Muscle of back (tissue), 13 donors: Measurements from ENCODE around the gene ADGRG1. TPM values are rescaled to one million over a fixed set of nuclear protein-coding genes. Genes with fewer than 3 reads are reported as not detected.
"Not testable (repeated sequence)": the region's sequence is repeated elsewhere in the genome, so short reads cannot be mapped to it uniquely, and the experiment has no call there.

Experiments
- DNase-seq, 3 donors: peaks; one replicate each; pipeline versions ENCODE4 v3.0.0 to v3.0.0-alpha.2; 2013
- long read RNA-seq, 9 donors: transcript quantifications; one replicate each; lab custom pipeline, GENCODE V29; 2026
- polyA plus RNA-seq, 10 donors: library from polyadenylated mRNA; unstranded; fragments of 120-200 nt; gene quantifications; one replicate each; pipeline ENCODE4 v1.2.1, GENCODE V29; 2013; ENCODE audit not compliant: insufficient read length in 10 of 10

Gene ADGRG1
- polyA plus RNA-seq: 10 to 100 TPM in 2 of 10 donors, 1 to 10 TPM in 8; 4.4 to 19.3 (median 6.1) TPM
- long read RNA-seq, donor 1: 0 reads
- long read RNA-seq, donor 2: 0 reads
- long read RNA-seq, donor 3: 0 reads
- long read RNA-seq, donor 4: 0 reads
- long read RNA-seq, donor 5, partial matches to known transcripts: 0 of 1 reads
- long read RNA-seq, donor 5, other reads (novel, unspliced or antisense): 0 of 1 reads
- long read RNA-seq, donor 6, partial matches to known transcripts: 0 of 1 reads
- long read RNA-seq, donor 6, other reads (novel, unspliced or antisense): 0 of 1 reads
- long read RNA-seq, donor 7: 0 reads
- long read RNA-seq, donor 8: 0 reads
- long read RNA-seq, donor 9: 0 reads

GRCh38 chr16:57628008-57628781 lies at the start of gene ADGRG1:
TSS of gene ADGRG1 (plus strand) at chr16:57628630. CDS start at chr16:57650288, 21,658 bp downstream.
- DNase-seq: peak; percentile 58 to 87 (median 82)

- DNase-seq: no peak
Measured at GRCh38 chr16:57579361-57579665, 49.1 kb upstream of the ADGRG1 start.

DNA sequence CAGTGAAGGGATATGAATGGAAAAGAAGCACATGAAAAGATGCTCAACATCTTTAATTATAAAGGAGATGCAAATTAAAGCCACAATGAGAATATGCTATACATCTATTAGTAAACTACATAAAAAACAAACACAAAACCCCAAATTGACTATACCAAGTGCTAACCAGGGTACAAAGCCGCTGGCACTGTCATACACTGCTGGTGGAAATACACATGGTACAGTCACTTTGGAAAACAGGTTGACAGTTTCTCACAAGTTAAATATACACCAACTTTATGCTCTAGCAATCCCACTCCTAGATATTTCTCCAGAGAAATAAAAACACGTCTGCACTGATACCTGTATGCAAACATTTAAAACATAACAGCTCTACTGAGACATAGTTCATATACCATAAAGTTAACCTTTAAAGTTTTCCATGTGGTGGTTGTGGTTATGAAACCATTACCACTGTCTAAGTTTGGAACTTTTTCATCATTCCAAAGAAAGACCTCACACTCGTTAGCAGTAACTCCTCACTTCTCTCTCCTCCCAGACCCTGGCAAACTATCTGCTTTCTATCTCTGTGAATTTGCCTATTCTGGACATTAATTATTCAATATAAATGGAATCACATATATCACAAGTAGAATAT lies 43.3 kb upstream of the ADGRG1 start:
- DNase-seq: no peak

GRCh38 chr16:57588831-57589230 lies 39.6 kb upstream of the ADGRG1 start:
- DNase-seq: no peak

GRCh38 chr16:57589374-57589773 lies 39.1 kb upstream of the ADGRG1 start:
- no peak for DNase-seq

- no peak for DNase-seq
Measured at GRCh38 chr16:57590654-57591085, 37.8 kb upstream of the ADGRG1 start.

GRCh38 chr16:57591086-57591869 lies 37.2 kb upstream of the ADGRG1 start:
- DNase-seq: peak; percentile 39 to 74 (median 55)

- DNase-seq: no peak
Measured at GRCh38 chr16:57591870-57592485, 36.5 kb upstream of the ADGRG1 start.

- no peak for DNase-seq
Measured at GRCh38 chr16:57592591-57593003, 35.8 kb upstream of the ADGRG1 start.

DNA sequence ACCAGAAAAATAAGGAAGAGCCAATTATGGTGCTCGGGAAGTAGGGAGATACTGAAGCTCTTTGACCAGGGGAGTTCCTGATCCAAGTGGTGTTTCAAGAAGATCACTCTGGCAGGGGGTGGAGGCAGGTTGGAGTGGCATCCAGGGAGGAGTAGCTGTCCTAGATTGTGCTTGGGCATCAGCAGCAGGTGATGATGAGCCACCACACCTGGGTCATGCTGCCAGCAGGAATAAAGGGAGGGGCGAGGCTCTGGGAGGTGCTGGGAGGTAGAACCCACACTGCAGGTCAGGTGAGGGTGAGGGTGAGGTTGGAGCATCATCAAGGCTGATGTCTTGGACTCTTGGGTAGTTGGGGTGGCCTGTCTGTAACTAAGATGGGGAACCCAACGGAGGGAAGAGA lies 35.4 kb upstream of the ADGRG1 start:
- DNase-seq: no peak

GRCh38 chr16:57593990-57594389 lies 34.4 kb upstream of the ADGRG1 start:
- no peak for DNase-seq

DNA sequence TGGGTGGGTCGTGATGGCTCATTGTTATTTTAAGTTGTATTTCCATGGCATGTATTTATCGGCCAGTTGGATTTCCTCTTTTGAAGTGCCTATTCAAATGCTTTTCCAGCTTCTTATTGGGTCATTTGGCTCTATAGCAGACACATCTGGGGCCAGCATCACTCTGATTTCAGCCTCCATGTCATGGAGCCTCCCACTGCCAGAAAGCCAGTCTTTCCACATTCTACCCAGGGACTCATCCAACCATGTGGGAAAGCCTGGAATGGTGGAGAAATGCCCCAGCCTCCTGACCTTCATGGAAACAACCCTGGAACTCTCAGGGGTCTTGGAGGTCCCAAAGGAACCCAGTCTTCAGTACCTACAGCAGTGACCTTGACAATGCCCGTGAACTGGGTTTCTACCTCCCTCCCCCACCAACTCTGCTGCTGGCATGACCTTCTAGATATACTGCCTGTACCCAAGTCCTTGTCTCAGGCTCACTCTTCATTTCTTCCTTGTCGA lies 33.8 kb upstream of the ADGRG1 start:
- DNase-seq: no peak

DNA sequence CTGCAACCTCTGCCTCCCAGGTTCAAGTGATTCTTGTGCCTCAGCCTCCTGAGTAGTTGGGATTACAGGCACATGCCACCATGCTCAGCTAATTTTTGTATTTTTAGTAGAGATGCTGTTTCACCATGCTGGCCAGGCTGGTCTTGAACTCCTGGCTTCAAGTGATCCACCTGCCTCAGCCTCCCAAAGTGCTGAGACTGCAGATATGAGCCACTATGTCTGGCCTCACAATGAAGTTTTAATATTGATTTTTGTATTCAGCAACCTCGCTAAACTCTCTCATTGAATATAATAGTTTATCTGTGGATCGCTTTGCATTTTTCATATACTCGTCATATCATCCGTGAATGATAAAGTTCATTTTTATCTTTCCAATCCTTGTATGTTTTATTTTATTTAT lies 32.2 kb upstream of the ADGRG1 start:
- not testable (repeated sequence) for DNase-seq

DNA sequence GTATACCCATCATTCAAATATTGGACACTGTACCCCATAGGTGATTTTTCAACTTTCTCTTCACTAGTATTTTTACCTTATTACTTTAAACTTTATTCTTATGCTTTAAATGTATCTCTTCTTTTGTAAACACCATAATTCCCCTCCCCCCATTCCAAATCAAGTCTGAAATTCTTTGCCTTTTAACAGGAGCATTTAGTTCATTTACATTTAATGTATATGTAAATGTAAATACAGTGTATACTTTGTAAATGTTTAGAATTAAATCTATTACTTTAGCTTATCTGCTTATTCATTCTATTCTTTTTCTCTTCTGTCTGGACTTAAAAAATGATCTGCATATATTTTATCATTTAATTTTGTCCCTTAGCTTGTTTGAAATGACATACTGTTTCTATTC lies 30.0 kb upstream of the ADGRG1 start:
- DNase-seq: no peak

DNA sequence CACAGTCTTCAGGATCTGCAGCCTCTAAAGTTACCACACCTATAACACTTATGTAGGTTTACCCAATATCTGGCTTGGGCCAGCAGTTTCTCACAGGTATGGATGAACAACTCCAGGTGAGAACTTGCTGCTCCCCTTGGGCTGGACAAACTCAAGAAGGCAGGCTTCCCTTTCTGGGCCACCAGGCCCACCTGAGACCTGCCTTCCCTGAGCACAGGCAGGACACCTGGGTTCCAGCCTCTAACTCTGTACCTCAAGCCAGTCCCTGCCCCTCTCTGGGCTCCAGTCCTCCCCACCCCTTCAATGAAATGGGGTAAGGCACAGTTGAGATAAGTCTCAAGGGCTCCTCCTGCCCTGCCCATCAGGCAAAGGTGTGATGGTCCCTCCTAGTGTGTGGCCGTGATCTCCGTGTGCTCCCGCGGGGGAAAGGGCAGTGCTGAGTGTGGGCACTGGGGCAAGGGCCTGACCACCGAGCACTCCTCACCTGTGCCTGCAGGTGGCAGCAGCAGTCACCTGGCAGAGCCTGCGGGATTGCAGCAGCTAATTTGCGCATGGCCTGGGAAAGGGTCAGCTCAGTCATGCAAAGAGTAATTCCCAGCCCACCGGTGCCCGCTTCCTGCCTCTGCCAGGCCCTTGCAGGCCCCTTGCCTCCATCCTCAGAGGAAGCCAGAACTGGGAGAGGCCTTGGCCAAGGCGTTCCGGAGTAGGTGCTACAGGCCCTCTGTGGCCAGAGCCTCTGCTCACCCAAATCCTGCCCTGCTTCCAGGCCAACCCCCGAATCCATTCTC lies 28.2 kb upstream of the ADGRG1 start:
- DNase-seq: no peak

DNA sequence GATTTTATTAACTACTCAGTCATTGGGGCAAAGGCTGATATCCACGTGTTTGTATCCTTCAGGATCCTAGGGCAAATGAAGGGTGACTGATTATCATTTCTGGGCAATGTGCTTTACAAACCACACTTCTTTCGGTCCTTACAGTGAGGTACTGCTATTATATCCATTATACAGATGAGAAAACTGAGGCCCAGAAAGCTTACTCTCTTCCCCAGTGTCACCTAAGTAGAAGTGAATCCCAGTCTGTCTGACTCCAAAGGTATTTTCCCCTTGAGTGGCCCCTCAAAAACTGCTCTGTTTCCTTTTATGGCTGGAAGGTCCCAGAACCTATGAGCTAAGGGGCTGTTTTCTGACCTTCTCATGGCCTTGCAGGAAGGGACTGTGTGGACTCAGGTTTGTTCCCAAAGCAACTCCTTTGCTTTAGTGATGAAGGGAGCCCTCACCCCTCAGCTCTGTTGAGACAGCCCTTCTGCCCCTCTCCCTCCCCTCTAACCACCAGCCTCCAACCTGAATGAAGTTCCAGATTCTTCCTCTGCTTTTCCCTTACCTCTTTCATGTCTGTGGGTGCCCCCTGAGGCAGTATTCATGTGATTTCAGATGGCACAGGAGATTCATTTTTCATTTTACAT lies 27.4 kb upstream of the ADGRG1 start:
- DNase-seq: no peak

- DNase-seq: no peak
Measured at GRCh38 chr16:57601801-57602478, 26.5 kb upstream of the ADGRG1 start.

GRCh38 chr16:57603115-57604024 lies 25.1 kb upstream of the ADGRG1 start:
- no peak for DNase-seq
